Measurements from ENCODE around the gene CPNE8.

CPNE8 gene

GRCh38 chr12:38892976-38893375 lies 12.4 kb downstream of the CPNE8 start:
- DNase-seq: no peak

- DNase-seq: no peak
These were observed 13.2 kb downstream of the CPNE8 start for GRCh38 chr12:38892087-38892786.

GRCh38 chr12:38890102-38890855 lies 15.1 kb downstream of the CPNE8 start:
- DNase-seq: no peak

GRCh38 chr12:38889297-38889815 lies 16.0 kb downstream of the CPNE8 start:
- no peak for DNase-seq

GRCh38 chr12:38887770-38888169 lies 17.6 kb downstream of the CPNE8 start:
- no peak for DNase-seq

GRCh38 chr12:38886931-38887330 lies 18.5 kb downstream of the CPNE8 start:
- no peak for DNase-seq

GRCh38 chr12:38886064-38886463 lies 19.3 kb downstream of the CPNE8 start:
- no peak for DNase-seq

GRCh38 chr12:38884666-38885065 lies 20.7 kb downstream of the CPNE8 start:
- DNase-seq: no peak

GRCh38 chr12:38883629-38884134 lies 21.7 kb downstream of the CPNE8 start:
- DNase-seq: no peak

- DNase-seq: no peak
These were observed 25.1 kb downstream of the CPNE8 start for GRCh38 chr12:38880288-38880687.

- no peak for DNase-seq
These were observed 26.4 kb downstream of the CPNE8 start for GRCh38 chr12:38878986-38879385.

- DNase-seq: no peak
These were observed 27.1 kb downstream of the CPNE8 start for GRCh38 chr12:38878333-38878705.

GRCh38 chr12:38875586-38876228 lies 29.7 kb downstream of the CPNE8 start:
- no peak for DNase-seq

- no peak for DNase-seq
These were observed 32.8 kb downstream of the CPNE8 start for GRCh38 chr12:38872561-38872960.

GRCh38 chr12:38872156-38872555 lies 33.2 kb downstream of the CPNE8 start:
- DNase-seq: no peak

GRCh38 chr12:38869036-38869435 lies 36.4 kb downstream of the CPNE8 start:
- DNase-seq: no peak

- DNase-seq: no peak
These were observed 54.9 kb downstream of the CPNE8 start for GRCh38 chr12:38850461-38850860.

GRCh38 chr12:38847247-38847646 lies 58.1 kb downstream of the CPNE8 start:
- DNase-seq: no peak

- DNase-seq: no peak
These were observed 61.1 kb downstream of the CPNE8 start for GRCh38 chr12:38844267-38844666.

GRCh38 chr12:38838056-38838850 lies 67.1 kb downstream of the CPNE8 start:
- DNase-seq: no peak

- DNase-seq: no peak
These were observed 73.7 kb downstream of the CPNE8 start for GRCh38 chr12:38831715-38832114.

- no peak for DNase-seq
These were observed 80.4 kb downstream of the CPNE8 start for GRCh38 chr12:38825006-38825405.

- DNase-seq: no peak
These were observed 81.7 kb downstream of the CPNE8 start for GRCh38 chr12:38823738-38824137.
